Mesenchymal stem cell (in vitro differentiated cells and primary cell): ENCODE results near the gene NPHP4.
A peak's percentile ranks its signal among the peaks of the same experiment; 100 is the strongest.

Experiments used
- DNase-seq: peaks from one replicate; pipeline ENCODE4 v3.0.0-alpha.2; 2013
- H2AFZ ChIP-seq: one replicate; pipeline ENCODE4 v1.6.1; 2013; ENCODE audit warnings: low read depth, mild to moderate bottlenecking, control low read depth, inconsistent platforms, low read length, moderate library complexity
- H2AK5ac ChIP-seq: 2 replicates; pipeline ENCODE4 v1.6.1; 2013; ENCODE audit warnings: low read length, moderate library complexity, mild to moderate bottlenecking, inconsistent platforms; ENCODE audit not compliant: severe bottlenecking
- H2BK120ac ChIP-seq: one replicate; pipeline ENCODE4 v1.6.1; 2013; ENCODE audit warnings: low read depth, mild to moderate bottlenecking, inconsistent platforms, low read length, moderate library complexity
- H2BK12ac ChIP-seq, 2 experiments: one replicate each; pipeline ENCODE4 v1.6.1; 2013; ENCODE audit warnings: inconsistent platforms in 2 of 2, low read length in 2 of 2, mild to moderate bottlenecking in 2 of 2, moderate library complexity in 2 of 2, control low read depth in 1 of 2
- H2BK15ac ChIP-seq: one replicate; pipeline ENCODE4 v1.6.1; 2013; ENCODE audit warnings: mild to moderate bottlenecking, low read depth, inconsistent platforms; ENCODE audit not compliant: poor library complexity, severe bottlenecking
- H2BK5ac ChIP-seq: 2 replicates; pipeline ENCODE4 v1.6.1; 2013; ENCODE audit warnings: low read depth, mild to moderate bottlenecking, low read length, control low read depth, inconsistent platforms; ENCODE audit not compliant: poor library complexity, severe bottlenecking
- H3K14ac ChIP-seq, 2 experiments: one replicate each; pipeline ENCODE4 v1.6.1; 2013; ENCODE audit warnings: inconsistent platforms in 2 of 2, low read length in 2 of 2, control low read depth in 1 of 2, mild to moderate bottlenecking in 1 of 2, moderate library complexity in 1 of 2
- H3K18ac ChIP-seq, 2 experiments: one replicate each; pipeline ENCODE4 v1.6.1; 2013; ENCODE audit warnings: inconsistent platforms in 2 of 2, low read length in 2 of 2, control low read depth in 1 of 2, low read depth in 1 of 2, mild to moderate bottlenecking in 1 of 2
- H3K23ac ChIP-seq, 2 experiments: one replicate each; pipeline ENCODE4 v1.6.1; 2013; ENCODE audit warnings: inconsistent platforms in 2 of 2, low read length in 2 of 2, mild to moderate bottlenecking in 2 of 2, moderate library complexity in 2 of 2, control low read depth in 1 of 2
- H3K27ac ChIP-seq: 2 replicates; pipeline ENCODE4 v1.5.1; 2013; ENCODE audit warnings: mild to moderate bottlenecking, moderate library complexity, low read length, control low read depth, inconsistent platforms; ENCODE audit not compliant: poor library complexity, severe bottlenecking
- H3K27me3 ChIP-seq, 2 experiments: 2 replicates each; pipeline versions ENCODE4 v1.6.1 to v1.7.0; 2013; ENCODE audit warnings: low read length in 2 of 2, mild to moderate bottlenecking in 2 of 2, moderate library complexity in 2 of 2, control low read depth in 1 of 2, inconsistent platforms in 1 of 2; ENCODE audit not compliant: control insufficient read depth in 1 of 2, insufficient read depth in 1 of 2
- H3K36me3 ChIP-seq, 2 experiments: 2 replicates each; pipeline versions ENCODE4 v1.6.1 to v1.7.0; 2013; ENCODE audit warnings: low read length in 2 of 2, control low read depth in 1 of 2, inconsistent platforms in 1 of 2, low read depth in 1 of 2, mild to moderate bottlenecking in 1 of 2; ENCODE audit not compliant: insufficient read depth in 2 of 2, control insufficient read depth in 1 of 2
- H3K4ac ChIP-seq, 2 experiments: one replicate each; pipeline ENCODE4 v1.6.1; 2013; ENCODE audit warnings: inconsistent platforms in 2 of 2, low read length in 2 of 2, mild to moderate bottlenecking in 2 of 2, moderate library complexity in 2 of 2, control low read depth in 1 of 2, low read depth in 1 of 2
- H3K4me1 ChIP-seq: 2 replicates; pipeline ENCODE4 v1.6.1; 2013; ENCODE audit warnings: low read depth, low read length, control low read depth; ENCODE audit not compliant: control insufficient read depth, insufficient read depth
- H3K4me2 ChIP-seq: 2 replicates; pipeline ENCODE4 v1.6.1; 2013; ENCODE audit warnings: low read length, mild to moderate bottlenecking, inconsistent platforms; ENCODE audit not compliant: poor library complexity, severe bottlenecking
- H3K4me3 ChIP-seq, 2 experiments: 2 replicates each; pipeline versions ENCODE4 v1.5.1 to v1.7.0; 2013; ENCODE audit warnings: low read length in 2 of 2, mild to moderate bottlenecking in 2 of 2, control low read depth in 1 of 2, low read depth in 1 of 2; ENCODE audit not compliant: insufficient read depth in 1 of 2
- H3K79me1 ChIP-seq: replicated peaks from 2 replicates; pipeline ENCODE4 v1.6.1; 2013; ENCODE audit warnings: mild to moderate bottlenecking, control low read depth, low read length, inconsistent platforms; ENCODE audit not compliant: poor library complexity, severe bottlenecking
- H3K9ac ChIP-seq: 2 replicates; pipeline ENCODE4 v1.7.0; 2013; ENCODE audit warnings: mild to moderate bottlenecking, low read length, moderate library complexity
- H3K9me3 ChIP-seq: 2 replicates; pipeline ENCODE4 v1.7.0; 2013; ENCODE audit warnings: mild to moderate bottlenecking, low read length; ENCODE audit not compliant: control insufficient read depth
- H4K8ac ChIP-seq: one replicate; pipeline ENCODE4 v1.6.1; 2013; ENCODE audit warnings: inconsistent platforms, mild to moderate bottlenecking, low read length, moderate library complexity
- H4K91ac ChIP-seq: one replicate; pipeline ENCODE4 v1.6.1; 2013; ENCODE audit warnings: mild to moderate bottlenecking, low read length, inconsistent platforms
- WGBS: methylation state at CpG from one replicate; pipeline ENCODE4 v1.1.7; 2013; ENCODE audit warnings: mixed read lengths; 5-methylcytosine and 5-hydroxymethylcytosine counted together

Gene NPHP4

GRCh38 chr1:5996641-5997270 is 4.5 kb upstream of the NPHP4 start:
- Histone ChIP-seq H2BK120ac (no peak overlapping the region), H2AK5ac (no peak overlapping the region)
- WGBS: 91% methylated on average over 16 of the region's 16 CpGs

GRCh38 chr1:5995871-5996630 is 3.8 kb upstream of the NPHP4 start:
- Histone ChIP-seq H3K18ac (no peak overlapping the region), H3K4me2 (no peak overlapping the region), H3K14ac (no peak overlapping the region), H2BK12ac (no peak overlapping the region), H3K79me1 (peaks cover 20% of the 10 kb centered on the region), H2BK15ac (no peak overlapping the region), H3K36me3 (peaks cover 0 to 10% of the 10 kb centered on the region in 2 experiments), H2BK5ac (no peak overlapping the region), H3K27me3 (peaks cover 0 to 6% of the 10 kb centered on the region in 2 experiments), H3K23ac (no peak overlapping the region), H2BK120ac (no peak overlapping the region), H3K4me1 (peaks cover 13% of the 10 kb centered on the region), H2AFZ (no peak overlapping the region), H3K4ac (no peak overlapping the region), H3K9ac (no peak overlapping the region), H3K4me3 (no peak overlapping the region), H2AK5ac (no peak overlapping the region), H3K27ac (no peak overlapping the region), H4K91ac (no peak overlapping the region), H4K8ac (no peak overlapping the region), H3K9me3 (no peaks in the 10 kb centered on the region)
- WGBS: 90% methylated on average over 15 of the region's 17 CpGs
- DNase-seq: no peak

More at GRCh38 chr1:5996641-5997270, 4.5 kb upstream of the NPHP4 start:
- H2AFZ ChIP-seq: no peak overlapping the region
- no peak overlapping the region for H3K18ac ChIP-seq
- no peak overlapping the region for H2BK12ac ChIP-seq
- no peak overlapping the region for H2BK5ac ChIP-seq
- no peak overlapping the region for H3K4me2 ChIP-seq
- peaks cover 20% of the 10 kb centered on the region for H3K79me1 ChIP-seq
- no peak overlapping the region for H3K23ac ChIP-seq
- no peak overlapping the region for H4K8ac ChIP-seq
- peaks cover 0 to 6% of the 10 kb centered on the region in 2 experiments for H3K27me3 ChIP-seq
- H3K36me3 ChIP-seq: peaks cover 0 to 10% of the 10 kb centered on the region in 2 experiments
- no peak overlapping the region for H3K14ac ChIP-seq
- H3K4me3 ChIP-seq: no peak overlapping the region
- H3K4me1 ChIP-seq: peaks cover 10% of the 10 kb centered on the region
- no peaks in the 10 kb centered on the region for H3K9me3 ChIP-seq
- H3K4ac ChIP-seq: no peak overlapping the region
- no peak overlapping the region for H2BK15ac ChIP-seq
- H4K91ac ChIP-seq: no peak overlapping the region
- no peak for DNase-seq
- H3K9ac ChIP-seq: no peak overlapping the region
- H3K27ac ChIP-seq: no peak overlapping the region

GRCh38 chr1:5994713-5995621 is 2.7 kb upstream of the NPHP4 start:
- no peak overlapping the region for H2BK5ac ChIP-seq
- no peak overlapping the region for H2BK12ac ChIP-seq
- H3K4me2 ChIP-seq: no peak overlapping the region
- no peak overlapping the region for H3K9ac ChIP-seq
- peaks cover 23% of the 10 kb centered on the region for H3K79me1 ChIP-seq
- H2BK120ac ChIP-seq: no peak overlapping the region
- H3K14ac ChIP-seq: no peak overlapping the region
- H3K4me1 ChIP-seq: peaks cover 15% of the 10 kb centered on the region
- peaks cover 0 to 6% of the 10 kb centered on the region in 2 experiments for H3K27me3 ChIP-seq
- H2AFZ ChIP-seq: no peak overlapping the region
- H3K23ac ChIP-seq: no peak overlapping the region
- no peak overlapping the region for H2AK5ac ChIP-seq
- H4K8ac ChIP-seq: no peak overlapping the region
- no peak overlapping the region for H3K4me3 ChIP-seq
- H3K18ac ChIP-seq: no peak overlapping the region
- no peak overlapping the region for H2BK15ac ChIP-seq
- peaks cover 0 to 10% of the 10 kb centered on the region in 2 experiments for H3K36me3 ChIP-seq
- H3K4ac ChIP-seq: no peak overlapping the region
- no peak overlapping the region for H3K27ac ChIP-seq
- no peaks in the 10 kb centered on the region for H3K9me3 ChIP-seq
- WGBS: 88% methylated on average over 29 of the region's 29 CpGs
- peak overlapping the region; percentile 37 for H4K91ac ChIP-seq
- no peak for DNase-seq
